H1 (cell line): ENCODE results near the gene CENPB. TPM values are rescaled to one million over a fixed set of nuclear protein-coding genes. Genes with fewer than 3 reads are reported as not detected.

Source experiments
- CTCF ChIA-PET: fragments of 300-600 bp; sonication (Branson Sonifier 250); formaldehyde crosslinking; loops from one replicate; lab custom pipeline; 2021; ENCODE audit not compliant: partially characterized antibody; lab: Charles Lee
- POLR2A ChIA-PET: fragments of 300-600 bp; sonication (Branson Sonifier 250); formaldehyde crosslinking; loops from one replicate; lab custom pipeline; 2021; ENCODE audit warnings: inconsistent platforms; ENCODE audit not compliant: partially characterized antibody; lab: Charles Lee
- DNase-seq, 2 experiments: peaks; one replicate each; pipeline versions ENCODE4 v3.0.0 to v3.0.0-alpha.2; 2010 to 2022; ENCODE audit warnings: low spot score in 2 of 2, low read depth in 1 of 2, mixed read lengths in 1 of 2
- FAIRE-seq: peaks from 2 replicates; lab custom pipeline; 2011; peaks lifted over from hg19 to GRCh38; lab: Jason Lieb, UNC
- H2AFZ ChIP-seq: 2 replicates; pipeline ENCODE4 v1.8.1; 2012; ENCODE audit warnings: low read length, inconsistent platforms
- H2AK5ac ChIP-seq: 2 replicates; pipeline ENCODE4 v1.6.1; 2013; ENCODE audit warnings: low read depth, low read length
- H2BK120ac ChIP-seq: replicated peaks from 2 replicates; pipeline ENCODE3; 2013; ENCODE audit warnings: low read depth, low read length, inconsistent platforms
- H2BK12ac ChIP-seq: 2 replicates; pipeline ENCODE4 v1.6.1; 2013; ENCODE audit warnings: low read depth, low read length
- H2BK15ac ChIP-seq: 2 replicates; pipeline ENCODE4 v1.6.1; 2013; ENCODE audit warnings: low read length
- H2BK20ac ChIP-seq: 2 replicates; pipeline ENCODE4 v1.6.1; 2013; ENCODE audit warnings: low read length
- H2BK5ac ChIP-seq: 2 replicates; pipeline ENCODE4 v1.6.1; 2013; ENCODE audit warnings: low read depth, low read length
- H3K14ac ChIP-seq: 2 replicates; pipeline ENCODE4 v1.6.1; 2013; ENCODE audit warnings: inconsistent platforms; ENCODE audit not compliant: insufficient read length
- H3K18ac ChIP-seq: 2 replicates; pipeline ENCODE4 v1.6.1; 2013; ENCODE audit warnings: low read length; ENCODE audit errors: extremely low read depth
- H3K23ac ChIP-seq: 2 replicates; pipeline ENCODE4 v1.6.1; 2013; ENCODE audit warnings: inconsistent platforms; ENCODE audit not compliant: insufficient read length
- H3K23me2 ChIP-seq: 2 replicates; pipeline ENCODE4 v1.6.1; 2013; ENCODE audit warnings: low read depth, low read length
- H3K27ac ChIP-seq: 2 replicates; pipeline ENCODE4 v1.6.1; 2011; ENCODE audit warnings: low read depth, low read length, inconsistent platforms
- H3K27me3 ChIP-seq, 4 experiments: replicated peaks in 1 of 4; 1 replicate in 1 of 4; 2 replicates in 3 of 4; pipeline versions ENCODE4 v1.6.1 to v1.8.1; 2011 to 2013; ENCODE audit warnings: low read length in 3 of 4, mild to moderate bottlenecking in 3 of 4, inconsistent platforms in 2 of 4, mixed read lengths in 2 of 4, moderate library complexity in 1 of 4; ENCODE audit not compliant: control insufficient read depth in 3 of 4, insufficient read depth in 3 of 4; ENCODE audit errors: extremely low read depth in 1 of 4
- H3K36me3 ChIP-seq, 4 experiments: 2 replicates each; pipeline versions ENCODE4 v1.6.1 to v1.8.1; 2011 to 2013; ENCODE audit warnings: mild to moderate bottlenecking in 4 of 4, low read length in 3 of 4, moderate library complexity in 2 of 4, control low read depth in 1 of 4, inconsistent platforms in 1 of 4; ENCODE audit not compliant: insufficient read depth in 4 of 4, control insufficient read depth in 2 of 4
- H3K4ac ChIP-seq: replicated peaks from 2 replicates; pipeline ENCODE3; 2013; ENCODE audit warnings: low read length, low read depth, mixed read lengths, inconsistent platforms; ENCODE audit not compliant: insufficient read length
- H3K4me1 ChIP-seq, 4 experiments: replicated peaks in 1 of 4; 1 replicate in 1 of 4; 2 replicates in 3 of 4; pipeline versions ENCODE4 v1.6.1 to v1.8.1; 2011 to 2013; ENCODE audit warnings: low read length in 3 of 4, inconsistent platforms in 2 of 4, mixed read lengths in 1 of 4; ENCODE audit not compliant: insufficient read depth in 4 of 4, control insufficient read depth in 3 of 4
- H3K4me2 ChIP-seq, 2 experiments: 2 replicates each; pipeline versions ENCODE4 v1.6.1 to v1.8.1; 2011 to 2013; ENCODE audit warnings: low read depth in 2 of 2, low read length in 2 of 2, control low read depth in 1 of 2, inconsistent platforms in 1 of 2, mild to moderate bottlenecking in 1 of 2; ENCODE audit not compliant: insufficient read depth in 1 of 2
- H3K4me3 ChIP-seq, 4 experiments: fragments of 200-600, 300-600 bp in 1 of 4; sonication (generic), shearing (Covaris generic), sonication (Bioruptor Twin) in 1 of 4; 2 replicates each; pipeline versions ENCODE4 v1.5.1 to v1.8.1; 2011 to 2016; ENCODE audit warnings: low read length in 4 of 4, low read depth in 3 of 4, control low read depth in 2 of 4, inconsistent platforms in 2 of 4, mild to moderate bottlenecking in 2 of 4, mixed read lengths in 1 of 4, moderate library complexity in 1 of 4; ENCODE audit not compliant: insufficient read depth in 2 of 4; ENCODE audit errors: extremely low read depth in 1 of 4
- H3K56ac ChIP-seq: replicated peaks from 2 replicates; pipeline ENCODE3; 2013; ENCODE audit warnings: low read depth, mild to moderate bottlenecking, mixed read lengths, low read length, inconsistent platforms; ENCODE audit not compliant: insufficient read length
- H3K79me1 ChIP-seq: 2 replicates; pipeline ENCODE4 v1.6.1; 2013; ENCODE audit warnings: low read depth, low read length, control low read depth
- H3K79me2 ChIP-seq, 2 experiments: 2 replicates each; pipeline versions ENCODE4 v1.6.1 to v1.8.1; 2012 to 2013; ENCODE audit warnings: low read length in 2 of 2, mild to moderate bottlenecking in 2 of 2, inconsistent platforms in 1 of 2; ENCODE audit not compliant: insufficient read depth in 2 of 2, control insufficient read depth in 1 of 2
- H3K9ac ChIP-seq, 4 experiments: replicated peaks in 1 of 4; 1 replicate in 1 of 4; 2 replicates in 3 of 4; pipeline versions ENCODE4 v1.6.1 to v1.8.1; 2011 to 2013; ENCODE audit warnings: low read depth in 3 of 4, low read length in 3 of 4, control low read depth in 2 of 4, mild to moderate bottlenecking in 2 of 4, moderate library complexity in 2 of 4, inconsistent platforms in 1 of 4; ENCODE audit errors: extremely low read depth in 1 of 4
- H3K9me3 ChIP-seq, 2 experiments: 2 replicates each; pipeline versions ENCODE4 v1.6.1 to v1.8.1; 2012 to 2013; ENCODE audit warnings: mild to moderate bottlenecking in 2 of 2, moderate library complexity in 2 of 2, control low read depth in 1 of 2, inconsistent platforms in 1 of 2, low read depth in 1 of 2, low read length in 1 of 2, mixed read lengths in 1 of 2; ENCODE audit not compliant: insufficient read depth in 2 of 2
- H4K20me1 ChIP-seq, 2 experiments: replicated peaks in 1 of 2; 2 replicates each; pipeline versions ENCODE3 to v1.8.1; 2011 to 2013; ENCODE audit warnings: inconsistent platforms in 2 of 2, low read length in 2 of 2, mild to moderate bottlenecking in 1 of 2; ENCODE audit not compliant: insufficient read depth in 2 of 2, control insufficient read depth in 1 of 2
- H4K5ac ChIP-seq: 2 replicates; pipeline ENCODE4 v1.6.1; 2013; ENCODE audit warnings: low read length, low read depth, mixed read lengths, inconsistent platforms; ENCODE audit not compliant: insufficient read length
- H4K8ac ChIP-seq: 2 replicates; pipeline ENCODE4 v1.8.0; 2013; ENCODE audit warnings: mild to moderate bottlenecking, moderate library complexity, low read length, inconsistent platforms; ENCODE audit not compliant: insufficient read depth; ENCODE audit errors: extremely low read depth
- H4K91ac ChIP-seq: replicated peaks from 2 replicates; pipeline ENCODE3; 2013; ENCODE audit warnings: low read length, mixed read lengths, inconsistent platforms; ENCODE audit not compliant: insufficient read length
- BRCA1 ChIP-seq: IDR thresholded peaks from 2 replicates; pipeline ENCODE4 v1.6.1; 2012; ENCODE audit warnings: low read depth, low read length, improper control_type of control experiment
- CBX8 ChIP-seq: fragments of 300-800, 300-1000 bp; sonication (generic); IDR thresholded peaks from 2 replicates; pipeline ENCODE4 v1.7.1; 2016; ENCODE audit warnings: low read depth, low read length, borderline replicate concordance
- EGR1 ChIP-seq: IDR thresholded peaks from 2 replicates; pipeline ENCODE4 v1.6.1; 2011; ENCODE audit warnings: low read depth, low read length, borderline replicate concordance
- EZH2 ChIP-seq: fragments of 200-600 bp; sonication (generic); IDR thresholded peaks from 2 replicates; pipeline ENCODE4 v1.7.1; 2012; ENCODE audit warnings: low read depth, mild to moderate bottlenecking, moderate library complexity, low read length, inconsistent platforms; ENCODE audit not compliant: severe bottlenecking
- FOSL1 ChIP-seq: IDR thresholded peaks from 2 replicates; pipeline ENCODE4 v1.6.1; 2011; ENCODE audit warnings: mild to moderate bottlenecking, low read depth, low read length, moderate library complexity; ENCODE audit not compliant: insufficient read depth
- MAX ChIP-seq: IDR thresholded peaks from 2 replicates; pipeline ENCODE4 v1.6.1; 2012; ENCODE audit warnings: inconsistent platforms
- POLR2A ChIP-seq, 2 experiments: IDR thresholded peaks; 1 replicate in 1 of 2; 2 replicates in 1 of 2; pipeline ENCODE4 v1.6.1; 2011; ENCODE audit warnings: low read depth in 2 of 2, low read length in 2 of 2, mild to moderate bottlenecking in 2 of 2; ENCODE audit errors: control extremely low read depth in 1 of 2
- SP4 ChIP-seq: IDR thresholded peaks from 2 replicates; pipeline ENCODE4 v1.6.1; 2012; ENCODE audit warnings: low read length, inconsistent platforms
- TCF12 ChIP-seq: IDR thresholded peaks from 2 replicates; pipeline ENCODE4 v1.6.1; 2011; ENCODE audit warnings: low read depth, mild to moderate bottlenecking, low read length
- WGBS, 2 experiments: shearing (Covaris generic) in 1 of 2; methylation state at CpG; one replicate each; pipeline versions ENCODE4 v1.1.6 to v1.1.7; 2013 to 2015; ENCODE audit warnings: low lambda C conversion rate in 2 of 2, mixed read lengths in 2 of 2, inconsistent platforms in 1 of 2, low coverage in 1 of 2, missing lambda C conversion rate in 1 of 2; ENCODE audit not compliant: insufficient replicate concordance in 2 of 2, insufficient coverage in 1 of 2, insufficient read length in 1 of 2; ENCODE audit errors: extremely low coverage in 1 of 2, missing lambda C conversion rate in 1 of 2; 5-methylcytosine and 5-hydroxymethylcytosine counted together
- polyA plus RNA-seq, 7 experiments: library from polyadenylated mRNA; depleted of rRNA in 3 of 7; stranded (reverse) in 5 of 7; unstranded in 2 of 7; fragments of >200 nt in 5 of 7; fragments of 200-250 nt in 2 of 7; gene quantifications; 1 replicate in 5 of 7; 2 replicates in 1 of 7; 4 replicates in 1 of 7; pipeline versions ENCODE4 v1.2.1 to v1.2.3, GENCODE V29; 2011 to 2013; ENCODE audit warnings: missing spikeins in 2 of 7, mixed read lengths in 2 of 7
- total RNA-seq: library from RNA; stranded (reverse); fragmentation: NEBNext Ultra II Directional; extraction: Animal tissue kit (Norgen Biotek cat#: 25700); gene quantifications from 2 replicates; pipeline ENCODE4 v1.2.1, GENCODE V29; 2021

The CENPB gene
- total and polyA plus RNA-seq, 2 of the 8 experiments (the other 6 are each of a cell fraction or from before 2014, with no cell fraction given): 17.7 to 51.6 TPM

GRCh38 chr20:3784216-3784853 lies 2.2 kb downstream of the CENPB start:
- no peak overlapping the region for H2BK120ac ChIP-seq
- H3K79me2 ChIP-seq: peaks cover 0 to 10% of the 10 kb centered on the region in 2 experiments; a peak in 1 of 4 replicates
- H3K4me3 ChIP-seq: no peak overlapping the region
- POLR2A ChIA-PET: interaction anchor here (0.9 to 3.9 kb wide), 7 partner anchors 15 to 144 kb away, joined by 3 to 20 read pairs (median 3); partner anchors contain the start of genes ADISSP and AP5S1
- H3K27ac ChIP-seq: no peak overlapping the region
- peaks cover 6% of the 10 kb centered on the region; the same call in 1 of the 2 replicates for H3K23me2 ChIP-seq
- H3K79me1 ChIP-seq: peaks cover 11% of the 10 kb centered on the region
- H3K4me1 ChIP-seq: peaks cover 0 to 16% (median 6%) of the 10 kb centered on the region in 4 experiments; a peak in 6 of 7 replicates
- CTCF ChIA-PET: interaction anchor here (1.3 to 9.5 kb wide), 4 partner anchors 33 to 300 kb away, joined by 3 to 128 read pairs (median 17); partner anchors contain the start of gene AP5S1
- H3K14ac ChIP-seq: no peak overlapping the region
- H3K9ac ChIP-seq: no peak overlapping the region
- peak overlapping the region; percentile 60; the same call in 1 of the 2 replicates for H2BK12ac ChIP-seq
- H2BK5ac ChIP-seq: no peak overlapping the region; the same call in 1 of the 2 replicates
- no peak overlapping the region for H2AK5ac ChIP-seq
- no peak overlapping the region for H2AFZ ChIP-seq
- H4K91ac ChIP-seq: no peak overlapping the region
- FAIRE-seq: no peak
- H3K36me3 ChIP-seq: peaks cover 0 to 5% (median 0%) of the 10 kb centered on the region in 4 experiments; a peak in 2 of 8 replicates
- no peak overlapping the region; the same call in 1 of the 2 replicates for H4K8ac ChIP-seq
- H4K20me1 ChIP-seq: peaks cover 7 to 11% of the 10 kb centered on the region in 2 experiments
- H3K4me2 ChIP-seq: no peak overlapping the region; a peak in 1 of 4 replicates
- H2BK20ac ChIP-seq: no peak overlapping the region
- no peak overlapping the region for H3K18ac ChIP-seq
- no peaks in the 10 kb centered on the region for H3K9me3 ChIP-seq
- TF ChIP-seq TCF12: no peak
- TF ChIP-seq MAX: no peak
- no peak for TF ChIP-seq FOSL1
- no peak for TF ChIP-seq EZH2
- no peak for TF ChIP-seq CBX8
- no peak for TF ChIP-seq BRCA1
- TF ChIP-seq EGR1: no peak
- TF ChIP-seq SP4: no peak
- no peak for TF ChIP-seq POLR2A (IDR thresholded peaks at IDR 0.05; ENCODE audit: control extremely low read depth in 1 of 2, low read depth in 2 of 2, low read length in 2 of 2)
- TF ChIP-seq, all 59 proteins: peak for 0
- no peak overlapping the region for H3K56ac ChIP-seq
- no peak overlapping the region for H3K4ac ChIP-seq
- H4K5ac ChIP-seq: no peak overlapping the region
- H3K27me3 ChIP-seq: peaks cover 0 to 9% (median 5%) of the 10 kb centered on the region in 4 experiments; a peak in 5 of 7 replicates
- H2BK15ac ChIP-seq: no peak overlapping the region
- 87% methylated on average over 12 of the region's 17 CpGs; no CpG with 5 or more reads in 1 of the 2 experiments for WGBS, 2 experiments
- no peak for DNase-seq
- H3K23ac ChIP-seq: no peak overlapping the region
